ENCODE measurements around the gene TSHZ2. TPM values are rescaled to one million over a fixed set of nuclear protein-coding genes. Genes with fewer than 3 reads are reported as not detected.

The TSHZ2 gene
- total and polyA plus RNA-seq, 9 of the 15 experiments (the other 6 are each of a cell fraction or from before 2014, with no cell fraction given): 0.03 to 0.20 (median 0.05) TPM; not detected in 4

GRCh38 chr20:52975803-52976531 lies 3.8 kb downstream of the TSHZ2 start (continued):
- TF ChIP-seq MXI1 (IDR thresholded peaks at IDR 0.05; ENCODE audit: low read depth, low read length) (no peak), ZNF77 (CRISPR knock-in tag; IDR thresholded peaks at IDR 0.05) (no peak), STAT6 (CRISPR knock-in tag; IDR thresholded peaks at IDR 0.05) (no peak), BRD9 (IDR thresholded peaks at IDR 0.05; ENCODE audit: low read depth, partially characterized antibody) (no peak), RBFOX2 (IDR thresholded peaks at IDR 0.05; ENCODE audit: low read depth, low read length) (no peak), STAT5B (CRISPR knock-in tag; IDR thresholded peaks at IDR 0.05) (no peak), KAT7 (CRISPR knock-in tag; IDR thresholded peaks at IDR 0.05; ENCODE audit: borderline replicate concordance) (no peak), MIER1 (IDR thresholded peaks at IDR 0.05; ENCODE audit: low read depth) (no peak), FOXJ3 (CRISPR knock-in tag; IDR thresholded peaks at IDR 0.05) (no peak), ZNF324 (CRISPR knock-in tag; IDR thresholded peaks at IDR 0.05) (no peak)
- TF ChIP-seq, protein P1, sequence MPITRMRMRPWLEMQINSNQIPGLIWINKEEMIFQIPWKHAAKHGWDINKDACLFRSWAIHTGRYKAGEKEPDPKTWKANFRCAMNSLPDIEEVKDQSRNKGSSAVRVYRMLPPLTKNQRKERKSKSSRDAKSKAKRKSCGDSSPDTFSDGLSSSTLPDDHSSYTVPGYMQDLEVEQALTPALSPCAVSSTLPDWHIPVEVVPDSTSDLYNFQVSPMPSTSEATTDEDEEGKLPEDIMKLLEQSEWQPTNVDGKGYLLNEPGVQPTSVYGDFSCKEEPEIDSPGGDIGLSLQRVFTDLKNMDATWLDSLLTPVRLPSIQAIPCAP (CRISPR knock-in tag; IDR thresholded peaks at IDR 0.05; ENCODE audit: borderline replicate concordance): no peak
